ENCODE results near the gene LMO7. TPM values are rescaled to one million over a fixed set of nuclear protein-coding genes. Genes with fewer than 3 reads are reported as not detected.

Gene LMO7
- total RNA-seq, 1 experiment from 2014 or later = 20.4 TPM

DNA sequence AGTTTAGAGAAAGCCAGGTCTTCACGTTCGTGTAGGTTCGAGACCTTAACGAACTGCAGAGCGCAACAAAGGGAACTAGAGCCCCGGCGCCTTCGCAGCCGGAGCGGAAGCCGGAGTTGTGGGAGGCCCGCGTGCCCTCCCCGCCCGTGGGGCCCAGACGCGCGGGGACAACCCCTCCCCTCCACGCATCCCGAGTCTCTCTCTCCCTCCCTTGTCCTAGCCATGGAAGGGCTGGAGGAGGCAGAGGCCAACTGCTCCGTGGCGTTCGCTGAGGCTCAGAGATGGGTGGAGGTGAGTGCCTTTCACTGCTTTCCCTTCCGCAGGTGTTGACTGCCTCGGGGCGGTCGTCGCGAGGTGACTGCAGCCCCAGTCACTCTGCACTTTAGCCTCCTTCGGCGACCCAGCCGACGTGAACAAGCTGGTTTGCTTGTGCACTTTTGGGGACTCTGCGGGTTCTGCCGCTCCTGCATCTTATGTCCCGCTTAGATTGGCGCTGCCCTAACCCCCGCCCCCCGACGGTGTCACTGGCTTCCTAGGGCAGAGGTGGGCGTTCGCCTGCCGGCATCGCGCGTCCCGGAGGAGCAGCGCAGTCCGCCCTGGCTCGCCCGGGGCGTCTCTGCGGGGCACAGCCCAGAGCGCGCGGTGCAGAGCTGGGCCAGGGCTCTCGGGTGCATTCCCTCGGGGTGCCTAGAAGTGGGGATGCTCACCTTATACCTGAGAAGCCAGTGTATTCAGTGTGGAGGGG lies 478 bp downstream of the LMO7 start:
- Mint-ChIP-seq H3K4me1 (peaks cover 31 to 33% of the 10 kb centered on the region in 2 experiments), H3K36me3 (ENCODE audit: insufficient read depth in 1 of 3, low read depth in 3 of 3) (peaks cover 0 to 3% (median 0%) of the 10 kb centered on the region in 3 experiments; a peak in 1 of 7 replicates), H3K9me3 (no peaks in the 10 kb centered on the region), H3K27ac (no peak overlapping the region), H3K27me3 (ENCODE audit: low read depth) (peaks cover 31% of the 10 kb centered on the region), H3K4me3 (peak overlapping the region; percentile 59 to 80)
- no peaks in the 10 kb centered on the region for H4K20me1 ChIP-seq (ENCODE audit: control insufficient read depth, insufficient read depth, insufficient read length)
- no peak overlapping the region for H4K8ac ChIP-seq (replicated peaks; ENCODE audit: insufficient read length, low read depth, low read length)
- H2BK120ac ChIP-seq (ENCODE audit: low read depth, low read length, poor library complexity, severe bottlenecking) = no peak overlapping the region
- no peaks in the 10 kb centered on the region for H3K79me1 ChIP-seq (ENCODE audit: insufficient read depth, low read depth, low read length, poor library complexity, severe bottlenecking)
- H3K18ac ChIP-seq (ENCODE audit: insufficient read length, low read depth, low read length) = peak overlapping the region; percentile 43
- peak; percentile 69 for DNase-seq
- H3K14ac ChIP-seq (ENCODE audit: insufficient read depth, low read length) = peak overlapping the region; percentile 68
- no peak overlapping the region for H2AFZ ChIP-seq (ENCODE audit: low read length)
- H3K23ac ChIP-seq (ENCODE audit: insufficient read length, low read depth, low read length) = no peak overlapping the region
- H3K4ac ChIP-seq (ENCODE audit: low read depth, low read length) = no peak overlapping the region
- H3T11ph ChIP-seq (ENCODE audit: low read length) = no peak overlapping the region
- no peak overlapping the region for H3K27ac ChIP-seq (ENCODE audit: insufficient read length, low read depth, low read length)
- H2BK5ac ChIP-seq (ENCODE audit: insufficient read length, low read length) = no peak overlapping the region
- H3K27me3 ChIP-seq (ENCODE audit: insufficient read depth, low read length) = no peaks in the 10 kb centered on the region; the same call in 1 of the 2 replicates
- peak overlapping the region; percentile 40 for H3K9ac ChIP-seq (ENCODE audit: extremely low read depth, insufficient read length, low read length)
- TF ChIP-seq, protein P1, sequence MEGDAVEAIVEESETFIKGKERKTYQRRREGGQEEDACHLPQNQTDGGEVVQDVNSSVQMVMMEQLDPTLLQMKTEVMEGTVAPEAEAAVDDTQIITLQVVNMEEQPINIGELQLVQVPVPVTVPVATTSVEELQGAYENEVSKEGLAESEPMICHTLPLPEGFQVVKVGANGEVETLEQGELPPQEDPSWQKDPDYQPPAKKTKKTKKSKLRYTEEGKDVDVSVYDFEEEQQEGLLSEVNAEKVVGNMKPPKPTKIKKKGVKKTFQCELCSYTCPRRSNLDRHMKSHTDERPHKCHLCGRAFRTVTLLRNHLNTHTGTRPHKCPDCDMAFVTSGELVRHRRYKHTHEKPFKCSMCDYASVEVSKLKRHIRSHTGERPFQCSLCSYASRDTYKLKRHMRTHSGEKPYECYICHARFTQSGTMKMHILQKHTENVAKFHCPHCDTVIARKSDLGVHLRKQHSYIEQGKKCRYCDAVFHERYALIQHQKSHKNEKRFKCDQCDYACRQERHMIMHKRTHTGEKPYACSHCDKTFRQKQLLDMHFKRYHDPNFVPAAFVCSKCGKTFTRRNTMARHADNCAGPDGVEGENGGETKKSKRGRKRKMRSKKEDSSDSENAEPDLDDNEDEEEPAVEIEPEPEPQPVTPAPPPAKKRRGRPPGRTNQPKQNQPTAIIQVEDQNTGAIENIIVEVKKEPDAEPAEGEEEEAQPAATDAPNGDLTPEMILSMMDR (conservative IDR thresholded peaks at IDR 0.05) = no peak
- H2BK15ac ChIP-seq (ENCODE audit: low read depth, low read length) = no peak overlapping the region
- H2AK5ac ChIP-seq (ENCODE audit: insufficient read length, low read length) = no peak overlapping the region
- no peak overlapping the region for H4K91ac ChIP-seq (ENCODE audit: insufficient read length, low read depth, low read length)
- H3K9me3 ChIP-seq (ENCODE audit: control insufficient read depth, low read depth, low read length) = no peaks in the 10 kb centered on the region
- WGBS (ENCODE audit: extremely low coverage, insufficient read length, low lambda C conversion rate) = no CpG with 5 or more reads among the region's 58 CpGs
- H2BK20ac ChIP-seq (ENCODE audit: low read depth, low read length, poor library complexity, severe bottlenecking) = no peak overlapping the region
- H3K4me1 ChIP-seq (ENCODE audit: insufficient read depth, low read length) = peaks cover 13% of the 10 kb centered on the region; the same call in 1 of the 2 replicates
- no peak overlapping the region for H3K56ac ChIP-seq (ENCODE audit: insufficient read length, low read depth, low read length)
- H4K5ac ChIP-seq (ENCODE audit: insufficient read length, low read depth, low read length) = no peak overlapping the region
- peak overlapping the region; percentile 73 for H3K4me2 ChIP-seq (ENCODE audit: insufficient read depth, insufficient read length, low read length)
- H3K79me2 ChIP-seq (ENCODE audit: insufficient read depth, low read length) = peaks cover 2% of the 10 kb centered on the region; the same call in 1 of the 2 replicates
- peak overlapping the region; percentile 21 for H2BK12ac ChIP-seq (ENCODE audit: insufficient read length, low read depth, low read length)
- H3K23me2 ChIP-seq (ENCODE audit: insufficient read length, low read depth, low read length, poor library complexity, severe bottlenecking) = peaks cover 12% of the 10 kb centered on the region
